PC-3 (cell line): ENCODE results near the gene SETBP1. TPM values are rescaled to one million over a fixed set of nuclear protein-coding genes. Genes with fewer than 3 reads are reported as not detected.

ENCODE experiments used
- ATAC-seq: fragments of 200-7000 bp; cut with Tn5 transposase; 2 replicates; pipeline ENCODE4 v1.9.1; 2020; ENCODE audit warnings: mild to moderate bottlenecking, moderate library complexity
- BruUV-seq: library from RNA; stranded (reverse); fragments of 400-500 nt; replicated peaks from 2 replicates; lab custom pipeline; 2021; lab: Mats Ljungman, UMichigan
- CTCF ChIA-PET: fragments of 300-600 bp; sonication (Branson Sonifier 250); formaldehyde crosslinking; loops from one replicate; lab custom pipeline; 2022; ENCODE audit warnings: antibody characterized with exemption; lab: Charles Lee
- POLR2A ChIA-PET: fragments of 300-600 bp; sonication (Branson Sonifier 250); formaldehyde crosslinking; loops from one replicate; lab custom pipeline; 2022; ENCODE audit warnings: antibody characterized with exemption; ENCODE audit not compliant: unreplicated experiment; lab: Charles Lee
- DNase-seq: peaks from one replicate; pipeline ENCODE4 v3.0.0-alpha.2; 2015
- H2AFZ ChIP-seq: fragments of 300-600 bp; sonication (generic); 2 replicates; pipeline ENCODE4 v1.6.0; 2016; ENCODE audit warnings: antibody characterized with exemption, low read length
- H3F3A ChIP-seq: fragments of 300-600 bp; sonication (generic); one replicate; pipeline ENCODE4 v1.6.0; 2017; ENCODE audit warnings: antibody characterized with exemption, low read length, control low read depth, mild to moderate bottlenecking; ENCODE audit not compliant: unreplicated experiment
- H3K27ac ChIP-seq: fragments of 300-600 bp; sonication (generic); 2 replicates; pipeline ENCODE4 v1.5.1; 2016; ENCODE audit warnings: mild to moderate bottlenecking, low read length
- H3K27me3 ChIP-seq: fragments of 300-600 bp; sonication (generic); 2 replicates; pipeline ENCODE4 v1.6.1; 2016; ENCODE audit warnings: low read length, mixed read lengths
- H3K36me3 ChIP-seq: fragments of 300-600 bp; sonication (generic); 2 replicates; pipeline ENCODE4 v1.6.1; 2016; ENCODE audit warnings: low read depth, mixed run types, low read length, mixed read lengths
- H3K4me1 ChIP-seq: fragments of 300-600 bp; sonication (generic); 2 replicates; pipeline ENCODE4 v1.5.1; 2016; ENCODE audit warnings: low read length; ENCODE audit not compliant: insufficient read depth
- H3K4me2 ChIP-seq: fragments of 300-600 bp; sonication (generic); 2 replicates; pipeline ENCODE4 v1.6.0; 2016; ENCODE audit warnings: low read length
- H3K4me3 ChIP-seq: fragments of 300-600 bp; sonication (generic); 2 replicates; pipeline ENCODE4 v1.5.1; 2016; ENCODE audit warnings: mild to moderate bottlenecking, low read length, mixed read lengths
- H3K79me2 ChIP-seq: fragments of 300-600 bp; sonication (generic); 2 replicates; pipeline ENCODE4 v1.6.1; 2017; ENCODE audit warnings: low read length, mixed read lengths
- H3K9ac ChIP-seq: fragments of 300-600 bp; sonication (generic); 2 replicates; pipeline ENCODE4 v1.6.0; 2016; ENCODE audit warnings: mild to moderate bottlenecking, low read length
- H3K9me2 ChIP-seq: fragments of 300-600 bp; sonication (generic); replicated peaks from 2 replicates; pipeline ENCODE4 v1.6.1; 2016; ENCODE audit warnings: mixed run types, low read length, mixed read lengths
- H3K9me3 ChIP-seq: fragments of 300-600 bp; sonication (generic); 2 replicates; pipeline ENCODE4 v1.6.1; 2016; ENCODE audit warnings: low read length, mixed read lengths
- H4K20me1 ChIP-seq: fragments of 300-600 bp; sonication (generic); 2 replicates; pipeline ENCODE4 v1.6.1; 2016; ENCODE audit warnings: low read length, mixed read lengths
- CTCF ChIP-seq: fragments of 300-600 bp; sonication (generic); conservative IDR thresholded peaks from 2 replicates; pipeline ENCODE4 v1.5.1; 2017; ENCODE audit warnings: antibody characterized with exemption, low read depth, mild to moderate bottlenecking, low read length
- EZH2 ChIP-seq: fragments of 300-600 bp; sonication (generic); IDR thresholded peaks from one replicate; pipeline ENCODE4 v1.6.1; 2017; ENCODE audit warnings: antibody characterized with exemption, mild to moderate bottlenecking, low read length; ENCODE audit not compliant: unreplicated experiment
- EZH2phosphoT487 ChIP-seq: fragments of 300-600 bp; sonication (generic); IDR thresholded peaks from 2 replicates; pipeline ENCODE4 v1.6.1; 2018; ENCODE audit warnings: mild to moderate bottlenecking, antibody characterized with exemption, low read length, borderline replicate concordance
- intact Hi-C: fragments of 100-400 bp; cut with micrococcal nuclease; formaldehyde crosslinking; loops from 2 replicates; pipeline ENCODE4 v1.9.0; 2023
- total RNA-seq: library from RNA; depleted of rRNA; stranded (reverse); fragments of >200 nt; gene quantifications from 2 replicates; pipeline ENCODE4 v1.2.3, GENCODE V29; 2014

SETBP1 gene
- total RNA-seq, 1 experiment from 2014 or later = 2.3 TPM

- POLR2A ChIA-PET = no interaction called here
- no TSS peak for BruUV-seq
Observed at GRCh38 chr18:44819944-44820510, 139.3 kb downstream of the SETBP1 start.

GRCh38 chr18:44821924-44822323, 141.2 kb downstream of the SETBP1 start:
- H3K27ac ChIP-seq = peak overlapping the region; percentile 92
- no peak overlapping the region for H2AFZ ChIP-seq
- POLR2A ChIA-PET = no interaction called here
- H3K4me3 ChIP-seq = no peak overlapping the region
- CTCF ChIA-PET = no interaction called here
- H3K79me2 ChIP-seq = no peaks in the 10 kb centered on the region
- peaks cover 39% of the 10 kb centered on the region for H3K4me1 ChIP-seq
- no peaks in the 10 kb centered on the region for H3K9me3 ChIP-seq
- H3K4me2 ChIP-seq = peak overlapping the region; percentile 54
- peak; percentile 48 for DNase-seq
- ATAC-seq = peak; percentile 65
- no peaks in the 10 kb centered on the region for H3K9me2 ChIP-seq
- H3K27me3 ChIP-seq = no peaks in the 10 kb centered on the region
- BruUV-seq = no TSS peak
- no peaks in the 10 kb centered on the region for H3K36me3 ChIP-seq
- H3F3A ChIP-seq = peaks cover 6% of the 10 kb centered on the region
- H3K9ac ChIP-seq = no peak overlapping the region
- TF ChIP-seq EZH2 (no peak), CTCF (no peak), EZH2phosphoT487 (no peak)
- H4K20me1 ChIP-seq = no peaks in the 10 kb centered on the region
- intact Hi-C loops = loop anchor here (1.0 to 2.0 kb wide), 2 partner anchors 72 to 141 kb away; partner anchors contain the start of gene SETBP1

More at GRCh38 chr18:44819944-44820510, 139.3 kb downstream of the SETBP1 start:
- H3K4me3 ChIP-seq = no peak overlapping the region
- intact Hi-C loops = no loop called here
- ATAC-seq (no peak), DNase-seq (no peak)
- H3K27ac ChIP-seq = no peak overlapping the region
- no peaks in the 10 kb centered on the region for H3K9me2 ChIP-seq
- no peaks in the 10 kb centered on the region for H3K79me2 ChIP-seq
- no peaks in the 10 kb centered on the region for H3K27me3 ChIP-seq
- no peak overlapping the region for H3K4me2 ChIP-seq
- CTCF ChIA-PET = no interaction called here
- H3K9me3 ChIP-seq = no peaks in the 10 kb centered on the region
- peaks cover 6% of the 10 kb centered on the region for H3F3A ChIP-seq
- no peak overlapping the region for H2AFZ ChIP-seq
- H4K20me1 ChIP-seq = no peaks in the 10 kb centered on the region
- TF ChIP-seq EZH2 = no peak
- no peaks in the 10 kb centered on the region for H3K36me3 ChIP-seq
- no peak overlapping the region for H3K9ac ChIP-seq
- peaks cover 40% of the 10 kb centered on the region for H3K4me1 ChIP-seq

- H3K4me2 ChIP-seq = peak overlapping the region; percentile 68
- H3K9me2 ChIP-seq = no peaks in the 10 kb centered on the region
- intact Hi-C loops = loop anchor here (2.0 kb wide), 1 partner anchor 142 kb away; the partner anchor contains the start of gene SETBP1
- DNase-seq = peak; percentile 57
- no peaks in the 10 kb centered on the region for H3K27me3 ChIP-seq
- peaks cover 6% of the 10 kb centered on the region for H3F3A ChIP-seq
- H3K4me3 ChIP-seq = peak overlapping the region; percentile 43; the same call in 1 of the 2 replicates
- H4K20me1 ChIP-seq = no peaks in the 10 kb centered on the region
- no peaks in the 10 kb centered on the region for H3K9me3 ChIP-seq
- H3K36me3 ChIP-seq = no peaks in the 10 kb centered on the region
- peaks cover 40% of the 10 kb centered on the region for H3K4me1 ChIP-seq
- no peak for TF ChIP-seq CTCF
- TF ChIP-seq EZH2phosphoT487 = no peak
- no peak for TF ChIP-seq EZH2
- ChIA-PET CTCF (interaction anchor here (0.5 to 0.6 kb wide), 2 partner anchors 12 to 1318 kb away, joined by 3 to 5 read pairs; no protein-coding TSS in a partner anchor), POLR2A (no interaction called here)
- BruUV-seq = no TSS peak
- ATAC-seq = peak; percentile 79
- peak overlapping the region; percentile 92 for H3K27ac ChIP-seq
- H3K79me2 ChIP-seq = no peaks in the 10 kb centered on the region
- peak overlapping the region; percentile 57 for H3K9ac ChIP-seq
- H2AFZ ChIP-seq = no peak overlapping the region
Observed at GRCh38 chr18:44823286-44823685, 142.6 kb downstream of the SETBP1 start.
